Fibroblast of the aortic adventitia (primary cell): ENCODE measurements around the gene BEGAIN. TPM values are rescaled to one million over a fixed set of nuclear protein-coding genes. Genes with fewer than 3 reads are reported as not detected.

Experiments
- DNase-seq: peaks from one replicate; pipeline ENCODE4 v3.0.0-alpha.2; 2010; ENCODE audit warnings: low read depth
- H3K4me3 ChIP-seq: 2 replicates; pipeline ENCODE4 v1.5.1; 2011; ENCODE audit warnings: low read depth, mild to moderate bottlenecking, control low read depth, low read length, moderate library complexity
- total RNA-seq: library from RNA; depleted of rRNA; stranded (reverse); fragments of >200 nt; gene quantifications from 2 replicates; pipeline ENCODE4 v1.2.3, GENCODE V29; 2012; ENCODE audit warnings: low replicate concordance
- TF ChIP-seq, protein P1 (sequence below): IDR thresholded peaks from 2 replicates; pipeline ENCODE4 v1.5.1; 2011; ENCODE audit warnings: mild to moderate bottlenecking, low read length, control low read depth, inconsistent platforms; ENCODE audit not compliant: insufficient read depth

The BEGAIN gene
- total RNA-seq, 1 donor = 0.18 TPM

DNA sequence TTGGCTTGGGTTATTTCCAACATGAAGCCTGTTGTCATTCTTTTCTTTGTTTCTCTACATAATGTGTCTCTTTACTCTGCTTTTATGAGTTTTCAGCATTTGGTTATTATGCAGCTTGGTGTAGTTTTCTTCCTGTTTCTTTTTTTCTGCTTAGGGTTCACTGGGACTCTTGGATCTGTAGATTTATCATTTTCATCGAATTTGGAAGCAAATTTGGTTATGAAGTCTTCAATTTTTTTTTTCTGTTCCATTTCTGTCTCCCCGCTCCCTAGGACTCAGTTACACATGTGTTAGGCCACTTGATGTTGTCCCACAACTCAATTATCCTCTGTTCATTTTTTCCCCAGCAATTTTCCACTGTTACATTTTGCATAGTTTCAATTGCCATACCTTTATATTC is 13.8 kb upstream of the BEGAIN start:
- DNase-seq = no peak

DNA sequence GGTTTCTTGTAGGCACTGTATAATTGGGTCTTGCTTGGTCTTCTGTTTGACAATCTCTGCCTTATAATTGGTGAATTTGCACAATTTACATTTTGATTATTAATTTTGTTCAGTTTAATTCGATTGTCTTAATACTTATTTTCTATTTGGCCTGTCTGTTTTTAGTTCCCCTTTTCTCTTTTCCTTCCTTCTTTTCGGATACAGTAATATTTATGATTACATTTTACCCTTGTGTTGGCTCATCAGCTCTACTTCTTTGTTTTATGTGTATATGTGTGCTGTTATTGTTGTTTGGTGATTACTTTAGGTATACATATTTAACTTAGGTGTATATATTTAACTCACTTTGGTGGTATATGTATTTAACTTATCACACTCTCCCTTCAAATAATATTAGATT is 12.8 kb upstream of the BEGAIN start:
- H3K4me3 ChIP-seq = no peak overlapping the region
- no peak for DNase-seq
- TF ChIP-seq, protein P1, sequence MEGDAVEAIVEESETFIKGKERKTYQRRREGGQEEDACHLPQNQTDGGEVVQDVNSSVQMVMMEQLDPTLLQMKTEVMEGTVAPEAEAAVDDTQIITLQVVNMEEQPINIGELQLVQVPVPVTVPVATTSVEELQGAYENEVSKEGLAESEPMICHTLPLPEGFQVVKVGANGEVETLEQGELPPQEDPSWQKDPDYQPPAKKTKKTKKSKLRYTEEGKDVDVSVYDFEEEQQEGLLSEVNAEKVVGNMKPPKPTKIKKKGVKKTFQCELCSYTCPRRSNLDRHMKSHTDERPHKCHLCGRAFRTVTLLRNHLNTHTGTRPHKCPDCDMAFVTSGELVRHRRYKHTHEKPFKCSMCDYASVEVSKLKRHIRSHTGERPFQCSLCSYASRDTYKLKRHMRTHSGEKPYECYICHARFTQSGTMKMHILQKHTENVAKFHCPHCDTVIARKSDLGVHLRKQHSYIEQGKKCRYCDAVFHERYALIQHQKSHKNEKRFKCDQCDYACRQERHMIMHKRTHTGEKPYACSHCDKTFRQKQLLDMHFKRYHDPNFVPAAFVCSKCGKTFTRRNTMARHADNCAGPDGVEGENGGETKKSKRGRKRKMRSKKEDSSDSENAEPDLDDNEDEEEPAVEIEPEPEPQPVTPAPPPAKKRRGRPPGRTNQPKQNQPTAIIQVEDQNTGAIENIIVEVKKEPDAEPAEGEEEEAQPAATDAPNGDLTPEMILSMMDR = no peak

More for the DNA sequence above, 13.8 kb upstream of the BEGAIN start:
- TF ChIP-seq, protein P1 = no peak
- no peak overlapping the region for H3K4me3 ChIP-seq

- DNase-seq = no peak
- TF ChIP-seq, protein P1 = no peak
- H3K4me3 ChIP-seq = no peak overlapping the region
Observed at GRCh38 chr14:100594625-100594951, 7.4 kb upstream of the BEGAIN start.

GRCh38 chr14:100593751-100594624 is 6.8 kb upstream of the BEGAIN start:
- no peak for DNase-seq
- TF ChIP-seq, protein P1 = no peak
- no peak overlapping the region for H3K4me3 ChIP-seq

DNA sequence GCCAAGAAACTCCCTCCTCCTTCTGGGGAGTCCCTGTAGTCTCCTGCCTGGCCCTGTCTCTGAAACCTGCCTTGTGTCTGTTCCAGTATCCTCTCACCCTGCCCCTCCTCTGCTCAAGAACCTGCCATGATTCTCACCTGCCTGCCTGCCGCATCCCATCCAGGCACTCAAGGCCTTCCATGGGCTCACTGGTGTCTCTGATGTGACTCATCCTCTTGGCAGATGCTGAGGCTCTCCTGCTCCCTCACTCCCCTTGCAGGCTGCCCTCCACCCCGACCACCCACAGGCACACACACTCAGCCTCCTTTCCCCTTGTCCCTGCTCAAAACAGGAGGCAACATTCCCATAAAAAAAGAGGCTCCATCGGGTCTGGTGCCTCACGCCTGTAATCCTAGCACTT is 5.8 kb upstream of the BEGAIN start:
- no peak overlapping the region for H3K4me3 ChIP-seq
- TF ChIP-seq, protein P1 = no peak
- DNase-seq = no peak

GRCh38 chr14:100592461-100592891 is 5.3 kb upstream of the BEGAIN start:
- TF ChIP-seq, protein P1 = no peak
- H3K4me3 ChIP-seq = no peak overlapping the region
- DNase-seq = no peak
